Lung microvascular endothelial cell (primary cell): Measurements from ENCODE around the gene SWSAP1. TPM values are rescaled to one million over a fixed set of nuclear protein-coding genes. Genes with fewer than 3 reads are reported as not detected.
"Not testable (repeated sequence)": the region's sequence is repeated elsewhere in the genome, so short reads cannot be mapped to it uniquely, and the experiment has no call there.

Source experiments
- DNase-seq, 2 donors: peaks; one replicate each; pipeline versions ENCODE4 v3.0.0 to v3.0.0-alpha.2; 2010; ENCODE audit warnings: low read depth in 2 of 2
- total RNA-seq: library from RNA; depleted of rRNA; stranded (reverse); fragments of >200 nt; gene quantifications from 2 replicates; pipeline ENCODE4 v1.2.1, GENCODE V29; 2014

SWSAP1 gene
- 0.65 and 1.2 TPM in 2 replicates for total RNA-seq

GRCh38 chr19:11374433-11375142 lies at the start of gene SWSAP1:
Gene SWSAP1 (plus strand): TSS chr19:11374666. CDS start chr19:11374681, 15 bp downstream.
- DNase-seq: peak; percentile 100

DNA sequence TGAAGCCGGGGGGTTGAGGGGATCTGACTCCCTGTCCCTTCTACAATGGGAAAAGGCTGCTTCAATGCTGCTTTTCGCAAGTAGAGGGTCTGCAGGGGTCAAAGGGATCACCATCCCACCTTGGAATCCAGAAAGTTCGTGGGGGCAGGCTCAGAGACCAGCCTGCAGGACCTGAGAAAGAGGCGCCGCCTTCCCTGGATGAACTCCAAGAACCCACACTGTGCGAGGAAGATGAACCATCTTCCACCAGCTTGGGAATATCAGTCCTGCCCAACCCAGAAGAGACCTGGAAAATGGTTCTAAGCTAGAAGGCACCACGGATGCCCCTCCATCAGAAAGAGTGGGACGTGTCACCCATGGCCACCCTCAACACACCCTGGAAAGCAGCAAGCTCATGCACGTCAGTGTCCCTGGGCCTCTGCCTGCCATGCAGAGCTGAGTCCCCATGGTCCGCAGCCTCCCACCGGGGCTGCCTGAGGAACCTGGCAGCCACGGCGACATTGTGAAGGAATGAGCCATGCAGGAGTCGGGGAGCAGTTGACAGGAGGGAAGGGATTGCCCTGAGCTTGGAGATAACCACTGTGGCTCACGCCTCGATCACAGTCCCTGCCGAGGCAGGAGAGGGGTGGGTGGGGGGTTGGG lies 49.6 kb upstream of the SWSAP1 start:
- no peak for DNase-seq

DNA sequence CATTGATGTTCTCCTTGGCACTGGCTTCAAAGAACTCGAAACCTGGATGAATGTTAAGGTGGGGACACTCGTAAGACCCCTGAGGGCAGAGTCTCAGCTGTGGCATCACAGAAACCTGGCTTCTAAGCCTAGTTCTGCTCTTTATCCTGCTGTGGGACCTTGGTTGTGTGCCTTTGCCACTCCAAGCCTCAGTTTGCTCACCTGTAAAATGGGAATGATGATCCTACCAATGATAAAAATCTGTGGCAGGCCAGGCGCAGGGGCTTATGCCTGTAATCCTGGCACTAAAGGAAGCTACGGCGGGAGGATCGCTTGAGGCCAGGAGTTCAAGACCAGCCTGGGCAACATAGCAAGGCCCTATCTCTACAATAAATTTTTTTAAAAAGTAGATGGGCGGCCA lies 48.9 kb upstream of the SWSAP1 start:
- no peak for DNase-seq

GRCh38 chr19:11330127-11330526 lies 44.3 kb upstream of the SWSAP1 start:
- no peak for DNase-seq

DNA sequence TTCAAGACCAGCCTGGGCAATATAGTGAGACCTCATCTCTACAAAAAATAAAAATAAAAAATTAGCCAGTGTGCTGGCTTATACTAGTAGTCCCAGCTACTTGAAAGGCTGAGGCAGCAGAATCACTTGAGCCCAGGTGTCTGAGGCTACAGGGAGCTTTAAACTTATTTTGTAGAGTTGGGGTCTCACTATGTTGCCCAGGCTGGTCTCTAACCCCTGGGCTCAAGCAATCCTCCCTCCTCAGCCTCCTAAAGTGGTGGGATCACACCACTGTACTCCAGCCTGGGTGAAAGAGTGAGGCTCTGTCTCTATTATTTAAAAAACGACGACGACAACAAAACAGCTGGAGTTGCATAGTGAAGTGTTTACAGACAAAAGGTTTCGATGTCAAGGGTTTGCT lies 43.0 kb upstream of the SWSAP1 start:
- no peak for DNase-seq

DNA sequence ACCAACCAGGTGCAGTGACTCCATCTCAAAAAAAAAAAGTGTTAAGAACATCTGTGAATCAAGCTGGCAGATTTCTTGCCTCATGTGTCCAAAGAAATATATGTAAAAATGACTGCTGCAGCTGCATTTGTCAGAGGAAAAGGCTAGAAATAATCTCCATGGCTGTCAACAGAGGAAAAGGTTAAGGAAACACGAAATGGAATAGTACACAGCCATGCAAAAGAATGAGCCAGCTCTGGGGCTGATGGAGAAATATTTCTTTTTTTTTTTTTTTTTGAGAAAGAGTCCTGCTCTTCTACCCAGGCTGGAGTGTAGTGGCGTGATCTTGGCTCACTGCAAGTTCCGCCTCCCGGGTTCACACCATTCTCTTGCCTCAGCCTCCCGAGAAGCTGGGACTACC lies 41.6 kb upstream of the SWSAP1 start:
- DNase-seq: no peak

GRCh38 chr19:11333838-11334237 lies 40.6 kb upstream of the SWSAP1 start:
- DNase-seq: peak; percentile 28

- DNase-seq: no peak
Observed at GRCh38 chr19:11335449-11336146, 38.9 kb upstream of the SWSAP1 start.

- DNase-seq: no peak
Observed at GRCh38 chr19:11337080-11337479, 37.4 kb upstream of the SWSAP1 start.

DNA sequence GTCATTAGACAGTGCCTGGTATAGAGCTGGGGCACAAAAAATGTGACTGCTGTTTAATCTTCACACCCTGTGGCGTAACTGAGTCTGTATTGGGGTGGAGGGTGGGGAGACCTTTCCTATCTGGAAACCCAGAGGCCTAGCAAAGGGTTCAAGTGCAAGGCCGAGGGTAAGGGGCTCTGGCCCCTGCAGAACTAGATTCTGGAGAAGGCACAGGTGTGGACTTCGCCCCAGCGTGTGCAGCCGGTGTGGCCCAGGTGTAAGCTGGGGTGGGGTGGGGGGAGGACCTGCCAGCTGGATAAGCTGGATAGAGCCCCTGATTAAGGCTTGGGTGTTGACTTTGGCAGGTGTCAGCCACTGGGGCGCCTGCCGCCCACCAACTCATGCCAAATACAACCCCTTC lies 36.3 kb upstream of the SWSAP1 start:
- DNase-seq: no peak

DNA sequence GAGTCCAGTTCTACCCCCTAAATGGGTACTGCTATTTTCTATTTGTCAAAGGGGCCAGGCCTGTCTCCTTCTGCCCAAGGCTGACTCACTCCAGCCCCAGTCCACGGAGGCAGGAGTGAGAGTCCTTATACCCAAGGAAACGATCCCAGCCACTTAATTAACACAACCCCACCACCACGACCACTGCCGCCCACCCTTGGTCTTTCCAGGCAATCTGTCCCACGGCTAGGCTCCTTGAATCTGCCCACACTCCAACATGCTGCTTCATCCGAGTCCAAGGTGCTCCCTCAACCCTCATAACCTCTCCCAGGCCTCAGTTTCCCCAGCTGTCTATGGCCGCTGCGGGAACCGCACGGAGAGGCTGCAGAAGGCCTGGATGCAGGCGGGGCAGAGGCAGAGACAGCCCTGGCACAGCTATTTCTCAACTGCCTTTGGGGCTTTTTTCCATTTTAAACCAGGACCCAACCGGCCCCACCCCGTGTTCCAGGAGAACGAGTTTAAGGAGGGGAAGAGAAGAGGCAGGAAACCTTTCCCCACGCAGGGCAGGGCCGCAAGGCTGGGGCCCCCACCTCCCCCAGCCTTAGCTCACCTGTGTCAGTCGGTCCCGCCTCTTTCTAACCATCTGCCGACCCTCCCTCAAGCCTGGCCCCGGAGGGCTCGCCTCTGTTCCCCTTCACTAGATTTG lies 35.8 kb upstream of the SWSAP1 start:
- no peak for DNase-seq

DNA sequence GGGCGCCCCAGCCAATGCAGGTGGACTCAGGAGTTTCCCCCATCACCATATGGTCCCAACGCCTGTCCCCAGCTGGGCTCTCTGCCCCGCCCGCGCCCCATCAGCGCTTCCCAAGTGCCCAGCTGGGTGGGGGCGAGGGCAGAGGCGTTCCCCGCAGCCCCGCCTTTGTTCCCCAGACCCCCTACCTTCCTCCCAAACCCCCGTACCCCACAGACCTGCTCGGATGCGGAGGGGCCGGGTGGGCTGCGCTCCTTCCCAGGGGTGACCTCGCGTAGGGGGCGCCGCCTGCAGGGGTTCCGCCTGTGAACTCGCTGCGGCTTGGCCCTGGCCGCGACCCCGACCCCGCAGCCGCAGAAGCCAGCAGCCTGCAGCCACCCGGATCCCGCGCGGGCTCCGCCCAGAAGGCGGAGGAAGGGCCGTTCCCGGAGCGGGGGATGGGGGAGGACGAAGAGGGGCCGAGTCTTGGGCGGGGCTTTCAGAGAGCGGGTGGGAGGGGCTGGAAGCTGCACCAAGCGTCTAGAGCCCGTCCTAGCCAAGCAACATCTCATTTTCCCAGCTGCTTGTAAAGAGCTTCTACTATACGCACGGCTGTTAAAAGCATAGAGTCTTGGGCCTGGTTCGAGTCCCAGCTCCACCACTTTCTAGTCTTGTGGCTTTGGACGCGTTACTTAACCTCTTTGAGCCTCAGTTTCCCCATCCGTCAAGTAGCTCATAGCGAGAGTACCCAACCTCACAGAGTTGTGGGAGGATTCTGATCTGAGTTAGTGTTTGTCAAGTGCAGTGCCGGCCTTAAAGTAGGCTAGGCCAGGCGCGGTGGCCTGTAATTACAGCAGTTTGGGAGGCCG lies 35.0 kb upstream of the SWSAP1 start, which contains the start of gene RAB3D:
Gene RAB3D (minus strand): TSS at position 404 of the 845 bp plus-strand sequence. CDS start 2,258 bp downstream, outside the sequence.
- peak; percentile 83 to 84 for DNase-seq

DNA sequence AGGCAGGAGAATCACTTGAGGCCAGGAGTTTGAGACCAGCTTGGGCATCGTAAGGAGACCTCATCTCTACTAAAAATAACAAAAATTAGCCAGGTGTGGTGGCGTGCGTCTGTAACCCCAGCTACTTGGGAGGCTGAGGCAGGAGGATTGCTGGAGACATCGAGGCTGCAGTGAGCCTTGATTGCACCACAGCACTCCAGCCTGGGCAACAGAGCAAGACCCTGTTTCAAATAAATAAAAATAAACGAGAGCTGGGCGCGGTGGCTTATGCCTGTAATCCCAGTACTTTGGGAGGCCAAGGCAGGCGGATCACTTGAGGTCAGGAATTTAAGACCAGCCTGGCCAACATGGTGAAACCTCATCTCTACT lies 34.4 kb upstream of the SWSAP1 start:
- DNase-seq: not testable (repeated sequence)

DNA sequence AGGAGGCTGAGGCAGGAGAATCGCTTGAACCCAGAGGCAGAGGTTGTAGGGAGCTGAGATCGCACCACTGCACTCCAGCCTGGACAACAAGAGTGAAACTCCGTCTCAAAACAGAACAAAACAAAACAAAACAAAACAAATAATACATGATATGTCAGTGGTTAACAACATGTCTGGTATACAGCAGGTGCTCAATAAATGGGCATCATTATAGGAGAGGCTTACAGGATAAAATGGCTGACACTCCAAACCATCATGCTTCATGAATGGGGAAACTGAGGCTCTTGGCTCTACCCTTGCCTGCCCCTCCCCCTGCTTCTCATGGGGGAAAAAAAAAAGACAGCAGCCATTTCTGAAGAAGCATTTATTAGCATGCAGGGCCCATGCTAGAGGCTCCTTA lies 32.0 kb upstream of the SWSAP1 start:
- no peak for DNase-seq

DNA sequence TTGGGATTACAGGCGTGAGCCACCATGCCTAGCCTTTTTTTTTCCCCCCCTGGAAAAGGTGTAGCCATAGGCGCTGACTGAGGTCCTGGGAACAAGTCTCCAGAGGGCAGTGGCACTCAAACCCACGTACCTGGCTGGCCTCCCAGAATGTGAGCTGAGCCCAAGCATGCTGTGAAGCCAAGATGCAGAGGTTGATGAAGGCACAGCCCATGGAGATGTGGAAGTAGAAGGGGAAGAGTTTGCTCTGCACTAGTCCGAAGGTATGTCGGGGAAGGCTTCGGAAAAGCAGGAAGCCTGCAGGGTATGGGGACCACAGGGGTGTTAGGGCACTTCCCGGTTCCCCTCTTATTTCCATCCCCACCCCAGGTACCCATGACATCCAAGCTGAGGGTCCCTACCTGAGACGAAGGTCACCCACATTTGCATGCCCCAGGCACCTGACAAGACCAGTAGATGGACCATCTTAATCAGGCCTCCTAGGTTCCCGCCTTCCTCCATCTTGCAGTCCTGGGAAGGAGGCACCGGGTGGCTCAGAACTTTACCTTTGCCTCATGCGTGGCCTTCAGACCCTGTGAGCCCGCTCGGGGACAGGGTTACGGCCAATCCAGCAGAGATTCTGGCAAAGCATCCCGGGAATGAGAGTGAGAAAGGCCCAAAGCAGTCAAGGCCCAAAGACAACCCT lies 29.2 kb upstream of the SWSAP1 start:
- DNase-seq: no peak

DNA sequence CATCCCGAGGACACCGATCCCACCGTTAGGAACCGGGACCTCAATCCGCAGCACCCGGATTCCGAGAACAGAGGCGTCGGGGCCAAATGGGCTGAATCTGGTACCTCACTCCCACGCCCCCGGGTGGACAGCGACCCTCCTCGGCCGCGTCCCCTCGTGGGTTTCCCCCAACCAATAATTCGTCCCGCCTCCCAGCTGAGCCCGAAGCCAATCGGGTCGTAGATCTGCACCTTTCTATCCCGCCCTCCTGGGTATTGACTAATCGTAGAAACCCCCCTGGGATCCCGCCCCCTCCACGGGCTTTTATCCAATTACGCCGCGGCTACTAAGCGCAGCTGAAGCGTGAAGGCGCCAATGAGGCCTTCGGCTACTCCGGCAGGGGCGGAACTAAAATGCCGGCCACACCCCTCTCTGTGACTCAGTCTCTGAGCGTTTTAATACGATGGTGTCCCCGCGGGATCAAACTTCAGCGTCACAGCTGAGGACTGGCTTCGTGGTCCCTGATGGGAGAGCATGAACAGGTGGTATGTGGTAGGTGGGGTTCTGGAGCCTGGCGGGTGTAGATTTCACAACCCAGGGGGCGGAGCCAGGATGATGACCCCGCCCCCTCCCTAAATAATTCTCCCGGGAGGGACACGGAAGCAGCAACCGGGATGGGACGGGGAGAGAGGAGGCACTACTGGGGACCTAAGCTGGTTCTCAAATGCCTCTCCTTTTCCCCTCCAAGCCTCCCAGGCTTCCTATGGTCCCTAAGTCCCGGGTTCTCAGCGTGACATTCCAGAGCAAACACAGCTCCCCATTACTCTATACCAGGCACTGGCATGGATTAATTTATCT lies 28.1 kb upstream of the SWSAP1 start, which contains the start of the genes CCDC159 and TMEM205:
Gene CCDC159 (plus strand): TSS at position 416 of the 837 bp plus-strand sequence. CDS start 88 bp downstream, at position 504.
Gene TMEM205 (minus strand): TSS at position 165 of the 837 bp plus-strand sequence. CDS start 649 bp downstream, outside the sequence.
- peak; percentile 99 for DNase-seq

GRCh38 chr19:11347546-11348039 lies 26.9 kb upstream of the SWSAP1 start:
- no peak for DNase-seq

GRCh38 chr19:11349171-11349570 lies 25.3 kb upstream of the SWSAP1 start:
- no peak for DNase-seq

DNA sequence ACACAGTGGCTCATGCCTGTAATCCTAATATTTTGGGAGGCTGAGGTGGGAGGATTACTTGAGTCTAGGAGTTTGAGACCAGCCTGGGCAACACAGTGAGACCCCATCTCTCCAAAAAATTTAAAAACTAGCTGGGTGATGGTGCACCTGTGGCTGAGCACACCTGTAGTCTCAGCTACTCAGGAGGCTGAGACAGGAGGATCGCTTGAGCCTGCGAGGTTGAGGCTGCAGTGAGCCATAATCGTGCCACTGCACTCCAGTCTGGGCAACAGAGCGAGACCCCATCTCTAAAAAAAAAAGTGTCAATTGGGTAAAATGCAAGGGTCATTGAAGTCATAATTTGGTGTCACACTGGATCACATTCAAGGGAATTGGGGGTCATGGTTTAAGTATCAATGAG lies 20.4 kb upstream of the SWSAP1 start:
- not testable (repeated sequence) for DNase-seq
